Measurements from ENCODE around the gene TAAR9. TPM values are rescaled to one million over a fixed set of nuclear protein-coding genes. Genes with fewer than 3 reads are reported as not detected.

The TAAR9 gene
- total and polyA plus RNA-seq, 2 experiments from 2014 or later: not detected

- Mint-ChIP-seq H3K27me3 (ENCODE audit: insufficient read depth, low read depth, poor library complexity) (no peaks in the 10 kb centered on the region), H3K27ac (no peak overlapping the region), H3K4me3 (peak overlapping the region; percentile 88), H3K36me3 (ENCODE audit: low read depth) (no peaks in the 10 kb centered on the region), H3K4me1 (peaks cover 15% of the 10 kb centered on the region), H3K9me3 (no peaks in the 10 kb centered on the region; the same call in 2 of the 3 replicates)
- H3K4me3 ChIP-seq: peak overlapping the region; percentile 70
- ATAC-seq (no peak), DNase-seq (ENCODE audit: low spot score) (no peak)
- H3K27me3 ChIP-seq (ENCODE audit: insufficient read depth): no peaks in the 10 kb centered on the region
- no peaks in the 10 kb centered on the region for H3K36me3 ChIP-seq (ENCODE audit: insufficient read depth)
- H3K79me2 ChIP-seq (replicated peaks; ENCODE audit: insufficient read depth): peaks cover 52% of the 10 kb centered on the region
- H3K4me1 ChIP-seq (ENCODE audit: insufficient read depth): peaks cover 18% of the 10 kb centered on the region; the same call in 1 of the 2 replicates
- H2AFZ ChIP-seq: peak overlapping the region; percentile 86
- H3F3A ChIP-seq (replicated peaks; ENCODE audit: low read depth): no peaks in the 10 kb centered on the region
- no peak for TF ChIP-seq STAT1 (IDR thresholded peaks at IDR 0.05; ENCODE audit: unreplicated experiment)
- no peak overlapping the region for H3K27ac ChIP-seq (ENCODE audit: low read depth)
- peak overlapping the region; percentile 88 for H3K4me2 ChIP-seq
- peaks cover 9% of the 10 kb centered on the region for H4K20me1 ChIP-seq (replicated peaks; ENCODE audit: insufficient read depth)
- no peaks in the 10 kb centered on the region for H3K9me2 ChIP-seq (ENCODE audit: insufficient read depth)
These were observed 25.8 kb upstream of the TAAR9 start for GRCh38 chr6:132512342-132512637.

DNA sequence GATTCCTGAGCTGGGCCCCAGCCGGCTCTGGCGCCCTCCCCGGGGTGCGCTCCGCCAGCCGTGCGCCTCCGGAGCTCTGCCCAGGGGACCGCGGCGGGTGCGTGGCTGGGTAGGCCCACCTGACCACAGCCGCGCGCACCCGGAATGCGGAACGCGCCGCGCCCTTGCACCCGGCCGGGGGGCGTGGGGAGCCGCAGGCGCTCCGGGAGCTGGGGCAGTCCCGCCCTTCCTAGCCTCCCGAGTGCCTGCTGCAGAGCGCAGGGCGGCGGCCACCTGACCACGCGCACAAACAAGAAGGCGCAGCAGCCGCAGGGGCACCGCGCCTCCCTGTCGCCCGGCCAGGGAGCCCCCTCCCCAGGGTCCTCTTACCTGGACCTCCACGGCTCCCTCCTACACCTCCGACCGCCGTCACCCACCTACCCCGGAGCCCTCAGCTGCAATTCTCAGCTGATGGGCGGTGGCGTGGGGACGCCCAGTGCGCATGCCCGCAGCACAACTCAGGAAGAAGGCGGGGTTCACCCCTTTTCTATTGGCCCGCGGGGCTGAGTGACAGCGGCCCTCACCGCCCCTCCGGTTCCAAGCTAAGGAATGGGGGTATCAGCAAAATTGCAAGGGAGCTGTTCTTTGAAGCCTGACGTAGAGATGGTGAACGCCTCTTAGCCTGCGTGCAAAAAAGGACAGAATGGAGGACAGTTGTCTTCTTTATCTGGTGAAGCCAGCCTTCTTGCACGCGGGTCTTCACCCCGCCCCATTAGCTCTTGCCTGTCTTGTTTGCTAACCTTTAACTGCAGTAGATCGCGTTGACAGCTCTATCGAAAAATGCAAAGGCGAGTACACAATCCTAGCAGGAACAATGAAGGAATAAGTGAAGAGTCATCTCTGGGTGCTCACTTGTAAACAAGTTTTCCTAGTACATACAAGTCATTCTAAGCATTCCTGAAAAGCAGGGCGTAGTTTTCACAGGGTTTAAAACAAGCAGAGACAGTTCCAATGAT lies 25.1 kb upstream of the TAAR9 start, which contains the start of gene STX7:
Gene STX7 (minus strand): TSS at position 479 of the 995 bp plus-strand sequence. CDS start 9,586 bp downstream, outside the sequence.
- Mint-ChIP-seq H3K27ac (peak within 1 kb of the TSS; percentile 24; the same call in 1 of the 2 replicates), H3K4me3 (peak within 1 kb of the TSS; percentile 95), H3K36me3 (ENCODE audit: low read depth) (no peaks in the 10 kb centered on the region), H3K27me3 (ENCODE audit: insufficient read depth, low read depth, poor library complexity) (no peaks in the 10 kb centered on the region), H3K4me1 (peaks cover 15% of the 10 kb centered on the region), H3K9me3 (no peaks in the 10 kb centered on the region; the same call in 2 of the 3 replicates)
- peak; percentile 96 for ATAC-seq
- H3K36me3 ChIP-seq (ENCODE audit: insufficient read depth): no peaks in the 10 kb centered on the region
- H3K79me2 ChIP-seq (replicated peaks; ENCODE audit: insufficient read depth): peaks cover 46% of the 10 kb centered on the region
- H3K4me3 ChIP-seq: peak within 1 kb of the TSS; percentile 70
- no peaks in the 10 kb centered on the region for H3K27me3 ChIP-seq (ENCODE audit: insufficient read depth)
- H3K4me1 ChIP-seq (ENCODE audit: insufficient read depth): peaks cover 18% of the 10 kb centered on the region; the same call in 1 of the 2 replicates
- no peak within 1 kb of the TSS for H3K27ac ChIP-seq (ENCODE audit: low read depth)
- peaks cover 6% of the 10 kb centered on the region; the same call in 1 of the 2 replicates for H4K20me1 ChIP-seq (replicated peaks; ENCODE audit: insufficient read depth)
- H3F3A ChIP-seq (replicated peaks; ENCODE audit: low read depth): no peaks in the 10 kb centered on the region
- peak within 1 kb of the TSS; percentile 88 for H3K4me2 ChIP-seq
- H3K9me2 ChIP-seq (ENCODE audit: insufficient read depth): no peaks in the 10 kb centered on the region
- H2AFZ ChIP-seq: peak within 1 kb of the TSS; percentile 100
- TF ChIP-seq, protein P1, sequence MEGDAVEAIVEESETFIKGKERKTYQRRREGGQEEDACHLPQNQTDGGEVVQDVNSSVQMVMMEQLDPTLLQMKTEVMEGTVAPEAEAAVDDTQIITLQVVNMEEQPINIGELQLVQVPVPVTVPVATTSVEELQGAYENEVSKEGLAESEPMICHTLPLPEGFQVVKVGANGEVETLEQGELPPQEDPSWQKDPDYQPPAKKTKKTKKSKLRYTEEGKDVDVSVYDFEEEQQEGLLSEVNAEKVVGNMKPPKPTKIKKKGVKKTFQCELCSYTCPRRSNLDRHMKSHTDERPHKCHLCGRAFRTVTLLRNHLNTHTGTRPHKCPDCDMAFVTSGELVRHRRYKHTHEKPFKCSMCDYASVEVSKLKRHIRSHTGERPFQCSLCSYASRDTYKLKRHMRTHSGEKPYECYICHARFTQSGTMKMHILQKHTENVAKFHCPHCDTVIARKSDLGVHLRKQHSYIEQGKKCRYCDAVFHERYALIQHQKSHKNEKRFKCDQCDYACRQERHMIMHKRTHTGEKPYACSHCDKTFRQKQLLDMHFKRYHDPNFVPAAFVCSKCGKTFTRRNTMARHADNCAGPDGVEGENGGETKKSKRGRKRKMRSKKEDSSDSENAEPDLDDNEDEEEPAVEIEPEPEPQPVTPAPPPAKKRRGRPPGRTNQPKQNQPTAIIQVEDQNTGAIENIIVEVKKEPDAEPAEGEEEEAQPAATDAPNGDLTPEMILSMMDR (conservative IDR thresholded peaks at IDR 0.05; ENCODE audit: low read depth in 2 of 2): no peak
- TF ChIP-seq POLR2AphosphoS5 (IDR thresholded peaks at IDR 0.05; ENCODE audit: low read depth): peak; percentile 91
- no peak for TF ChIP-seq STAT1 (IDR thresholded peaks at IDR 0.05; ENCODE audit: unreplicated experiment)
- TF ChIP-seq EZH2phosphoT487 (IDR thresholded peaks at IDR 0.05; ENCODE audit: unreplicated experiment): no peak
- TF ChIP-seq, protein P2, sequence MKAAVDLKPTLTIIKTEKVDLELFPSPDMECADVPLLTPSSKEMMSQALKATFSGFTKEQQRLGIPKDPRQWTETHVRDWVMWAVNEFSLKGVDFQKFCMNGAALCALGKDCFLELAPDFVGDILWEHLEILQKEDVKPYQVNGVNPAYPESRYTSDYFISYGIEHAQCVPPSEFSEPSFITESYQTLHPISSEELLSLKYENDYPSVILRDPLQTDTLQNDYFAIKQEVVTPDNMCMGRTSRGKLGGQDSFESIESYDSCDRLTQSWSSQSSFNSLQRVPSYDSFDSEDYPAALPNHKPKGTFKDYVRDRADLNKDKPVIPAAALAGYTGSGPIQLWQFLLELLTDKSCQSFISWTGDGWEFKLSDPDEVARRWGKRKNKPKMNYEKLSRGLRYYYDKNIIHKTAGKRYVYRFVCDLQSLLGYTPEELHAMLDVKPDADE (IDR thresholded peaks at IDR 0.05): 0 out of 2 replicates have a peak, but pooled peaks have one; percentile 17
- TF ChIP-seq CREB1 (CRISPR knock-in tag; IDR thresholded peaks at IDR 0.05; ENCODE audit: low read depth): no peak
- peak; percentile 94 for DNase-seq (ENCODE audit: low spot score)

Data from GM23338 (cell line).